ENCODE data around the gene TIMELESS.
"Not testable (repeated sequence)": the region's sequence is repeated elsewhere in the genome, so short reads cannot be mapped to it uniquely, and the experiment has no call there.

The TIMELESS gene

GRCh38 chr12:56437430-56438176 lies 11.6 kb downstream of the TIMELESS start:
- TF ChIP-seq POLR2A (IDR thresholded peaks at IDR 0.05; ENCODE audit: low read depth, low read length), result no peak
- DNase-seq (ENCODE audit: insufficient read length, low spot score) (no peak), FAIRE-seq (no peak)

GRCh38 chr12:56434828-56435227 lies 14.4 kb downstream of the TIMELESS start:
- no peak for TF ChIP-seq POLR2A (IDR thresholded peaks at IDR 0.05; ENCODE audit: low read depth, low read length)
- DNase-seq (ENCODE audit: insufficient read length, low spot score) (no peak), FAIRE-seq (no peak)

GRCh38 chr12:56431850-56432249 lies 17.4 kb downstream of the TIMELESS start:
- TF ChIP-seq POLR2A (IDR thresholded peaks at IDR 0.05; ENCODE audit: low read depth, low read length), result no peak
- FAIRE-seq (no peak), DNase-seq (ENCODE audit: insufficient read length, low spot score) (no peak)

GRCh38 chr12:56431288-56431687 lies 17.9 kb downstream of the TIMELESS start:
- FAIRE-seq (no peak), DNase-seq (ENCODE audit: insufficient read length, low spot score) (no peak)
- TF ChIP-seq POLR2A (IDR thresholded peaks at IDR 0.05; ENCODE audit: low read depth, low read length), result no peak

GRCh38 chr12:56425940-56426438 lies 23.2 kb downstream of the TIMELESS start:
- DNase-seq (ENCODE audit: insufficient read length, low spot score) (no peak), FAIRE-seq (no peak)
- no peak for TF ChIP-seq POLR2A (IDR thresholded peaks at IDR 0.05; ENCODE audit: low read depth, low read length)

- no peak for TF ChIP-seq POLR2A (IDR thresholded peaks at IDR 0.05; ENCODE audit: low read depth, low read length)
- DNase-seq (ENCODE audit: insufficient read length, low spot score), result no peak
- no peak for FAIRE-seq
Observed at GRCh38 chr12:56425193-56425592, 24.0 kb downstream of the TIMELESS start.

GRCh38 chr12:56420411-56420810 lies 28.8 kb downstream of the TIMELESS start:
- no peak for FAIRE-seq

GRCh38 chr12:56417739-56418138 lies 31.5 kb downstream of the TIMELESS start:
- TF ChIP-seq POLR2A (IDR thresholded peaks at IDR 0.05; ENCODE audit: low read depth, low read length), result no peak
- no peak for FAIRE-seq
- DNase-seq (ENCODE audit: insufficient read length, low spot score), result no peak

More at GRCh38 chr12:56420411-56420810, 28.8 kb downstream of the TIMELESS start:
- no peak for TF ChIP-seq POLR2A (IDR thresholded peaks at IDR 0.05; ENCODE audit: low read depth, low read length)
- DNase-seq (ENCODE audit: insufficient read length, low spot score), result no peak

- no peak for FAIRE-seq
Observed at GRCh38 chr12:56414401-56414800, 34.8 kb downstream of the TIMELESS start.

GRCh38 chr12:56413392-56413791 lies 35.8 kb downstream of the TIMELESS start:
- DNase-seq (ENCODE audit: insufficient read length, low spot score), result no peak
- TF ChIP-seq POLR2A (IDR thresholded peaks at IDR 0.05; ENCODE audit: low read depth, low read length), result no peak
- no peak for FAIRE-seq

More at GRCh38 chr12:56414401-56414800, 34.8 kb downstream of the TIMELESS start:
- DNase-seq (ENCODE audit: insufficient read length, low spot score), result no peak
- no peak for TF ChIP-seq POLR2A (IDR thresholded peaks at IDR 0.05; ENCODE audit: low read depth, low read length)

- no peak for FAIRE-seq
- no peak for TF ChIP-seq POLR2A (IDR thresholded peaks at IDR 0.05; ENCODE audit: low read depth, low read length)
- DNase-seq (ENCODE audit: insufficient read length, low spot score), result no peak
Observed at GRCh38 chr12:56411781-56412639, 37.2 kb downstream of the TIMELESS start.

- no peak for DNase-seq (ENCODE audit: insufficient read length, low spot score)
- no peak for FAIRE-seq
- TF ChIP-seq POLR2A (IDR thresholded peaks at IDR 0.05; ENCODE audit: low read depth, low read length), result no peak
Observed at GRCh38 chr12:56410768-56411167, 38.5 kb downstream of the TIMELESS start.

- no peak for FAIRE-seq
- no peak for TF ChIP-seq POLR2A (IDR thresholded peaks at IDR 0.05; ENCODE audit: low read depth, low read length)
Observed at GRCh38 chr12:56408799-56409417, 40.3 kb downstream of the TIMELESS start.

GRCh38 chr12:56404227-56404626 lies 45.0 kb downstream of the TIMELESS start:
- not testable (repeated sequence) for DNase-seq (ENCODE audit: insufficient read length, low spot score); FAIRE-seq

More at GRCh38 chr12:56408799-56409417, 40.3 kb downstream of the TIMELESS start:
- no peak for DNase-seq (ENCODE audit: insufficient read length, low spot score)

- FAIRE-seq; DNase-seq (ENCODE audit: insufficient read length, low spot score): not testable (repeated sequence)
Observed at GRCh38 chr12:56401612-56402011, 47.6 kb downstream of the TIMELESS start.

GRCh38 chr12:56401125-56401524 lies 48.1 kb downstream of the TIMELESS start:
- DNase-seq (ENCODE audit: insufficient read length, low spot score); FAIRE-seq: not testable (repeated sequence)

GRCh38 chr12:56399466-56399865 lies 49.8 kb downstream of the TIMELESS start:
- DNase-seq (ENCODE audit: insufficient read length, low spot score); FAIRE-seq: not testable (repeated sequence)
